Measurements from ENCODE around the gene DDX43. TPM values are rescaled to one million over a fixed set of nuclear protein-coding genes. Genes with fewer than 3 reads are reported as not detected.
"Not testable (repeated sequence)": the region's sequence is repeated elsewhere in the genome, so short reads cannot be mapped to it uniquely, and the experiment has no call there.

The DDX43 gene
- total RNA-seq, 6 donors from 2014 or later: 0.92 to 8.5 (median 1.8) TPM

- H3K27me3 ChIP-seq: no peaks in the 10 kb centered on the region
- WGBS, 2 donors: 80 to 88% methylated on average over 10 of the region's 10 CpGs
- TF ChIP-seq POLR2AphosphoS5 (IDR thresholded peaks at IDR 0.05) (no peak), POLR2A (IDR thresholded peaks at IDR 0.05) (no peak), CTCF (IDR thresholded peaks at IDR 0.05) (no peak), EP300 (IDR thresholded peaks at IDR 0.05) (no peak)
Observed at GRCh38 chr6:73372516-73372915, 22.1 kb upstream of the DDX43 start.

GRCh38 chr6:73375216-73375615 is 19.4 kb upstream of the DDX43 start:
- no peak overlapping the region for H3K4me3 ChIP-seq
- TF ChIP-seq EP300 (IDR thresholded peaks at IDR 0.05): no peak
- no peak for TF ChIP-seq CTCF (IDR thresholded peaks at IDR 0.05)
- TF ChIP-seq POLR2AphosphoS5 (IDR thresholded peaks at IDR 0.05): no peak
- no peak for TF ChIP-seq POLR2A (IDR thresholded peaks at IDR 0.05)
- 84 to 95% methylated on average over 1 of the region's 1 CpG for WGBS, 2 donors
- ATAC-seq (ENCODE audit: low FRiP score in 2 of 2) (no peak), DNase-seq (no peak)
- H3K9me3 ChIP-seq: peaks cover 0 to 18% (median 11%) of the 10 kb centered on the region in 4 donors
- H3K27me3 ChIP-seq: no peaks in the 10 kb centered on the region
- no peak overlapping the region for H3K27ac ChIP-seq
- H3K4me1 ChIP-seq: no peaks in the 10 kb centered on the region
- H3K36me3 ChIP-seq: no peaks in the 10 kb centered on the region

More at GRCh38 chr6:73372516-73372915, 22.1 kb upstream of the DDX43 start:
- DNase-seq (no peak), ATAC-seq (ENCODE audit: low FRiP score in 2 of 2) (no peak)
- no peak overlapping the region for H3K4me3 ChIP-seq
- peaks cover 0 to 18% (median 11%) of the 10 kb centered on the region in 4 donors for H3K9me3 ChIP-seq
- no peak overlapping the region for H3K27ac ChIP-seq
- H3K36me3 ChIP-seq: no peaks in the 10 kb centered on the region
- H3K4me1 ChIP-seq: no peaks in the 10 kb centered on the region

DNA sequence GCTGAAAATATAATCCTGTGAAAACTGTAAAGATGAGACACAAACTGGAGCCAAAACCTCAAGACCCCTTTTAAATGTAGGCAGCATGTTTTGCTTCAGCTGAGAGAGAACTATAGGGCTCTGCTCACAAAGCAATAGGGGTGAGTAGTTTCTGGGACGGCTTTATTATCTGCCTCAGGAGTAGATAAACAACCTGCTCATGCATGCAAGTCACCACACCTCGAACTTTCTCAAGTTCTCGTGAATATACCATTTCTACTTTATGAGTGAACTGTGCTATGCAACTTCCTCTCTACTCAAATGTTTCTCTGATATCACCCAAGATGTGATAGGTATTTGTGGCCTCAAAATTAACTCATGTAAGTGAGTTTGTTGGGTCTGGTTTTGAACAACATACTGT is 17.4 kb upstream of the DDX43 start:
- no peaks in the 10 kb centered on the region for H3K4me1 ChIP-seq
- H3K27me3 ChIP-seq: no peaks in the 10 kb centered on the region
- no peaks in the 10 kb centered on the region for H3K36me3 ChIP-seq
- no peak for DNase-seq
- TF ChIP-seq POLR2AphosphoS5 (IDR thresholded peaks at IDR 0.05) (no peak), CTCF (IDR thresholded peaks at IDR 0.05) (no peak)
- 64 to 69% methylated on average over 3 of the region's 3 CpGs for WGBS, 2 donors
- no peak overlapping the region for H3K4me3 ChIP-seq
- H3K9me3 ChIP-seq: peaks cover 0 to 4% (median 4%) of the 10 kb centered on the region in 4 donors
- no peak overlapping the region for H3K27ac ChIP-seq
- no peak for ATAC-seq (ENCODE audit: low FRiP score in 2 of 2)

DNA sequence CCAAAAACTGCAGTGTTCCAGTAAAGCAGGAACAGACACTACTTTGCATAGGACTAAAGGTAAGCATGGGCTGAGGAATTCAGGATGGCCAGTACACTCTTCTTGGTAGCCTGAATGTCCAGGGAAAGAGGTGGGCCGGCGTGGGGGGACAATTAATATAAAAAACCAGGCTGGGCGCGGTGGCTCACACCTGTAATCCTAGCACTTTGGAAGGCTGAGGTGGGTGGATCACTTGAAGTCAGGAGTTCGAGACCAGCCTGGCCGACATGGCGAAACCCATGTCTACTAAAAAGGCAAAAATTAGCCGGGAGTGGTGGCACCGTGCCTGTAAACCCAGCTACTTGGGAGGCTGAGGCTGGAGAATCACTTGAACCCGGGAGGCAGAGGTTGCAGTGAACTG is 13.1 kb upstream of the DDX43 start:
- not testable (repeated sequence) for H3K27ac ChIP-seq; DNase-seq; ATAC-seq (ENCODE audit: low FRiP score in 2 of 2); H3K4me3 ChIP-seq; H3K36me3 ChIP-seq; H3K27me3 ChIP-seq; H3K4me1 ChIP-seq; H3K9me3 ChIP-seq
- 92 to 96% methylated on average over 10 of the region's 10 CpGs for WGBS, 2 donors

DNA sequence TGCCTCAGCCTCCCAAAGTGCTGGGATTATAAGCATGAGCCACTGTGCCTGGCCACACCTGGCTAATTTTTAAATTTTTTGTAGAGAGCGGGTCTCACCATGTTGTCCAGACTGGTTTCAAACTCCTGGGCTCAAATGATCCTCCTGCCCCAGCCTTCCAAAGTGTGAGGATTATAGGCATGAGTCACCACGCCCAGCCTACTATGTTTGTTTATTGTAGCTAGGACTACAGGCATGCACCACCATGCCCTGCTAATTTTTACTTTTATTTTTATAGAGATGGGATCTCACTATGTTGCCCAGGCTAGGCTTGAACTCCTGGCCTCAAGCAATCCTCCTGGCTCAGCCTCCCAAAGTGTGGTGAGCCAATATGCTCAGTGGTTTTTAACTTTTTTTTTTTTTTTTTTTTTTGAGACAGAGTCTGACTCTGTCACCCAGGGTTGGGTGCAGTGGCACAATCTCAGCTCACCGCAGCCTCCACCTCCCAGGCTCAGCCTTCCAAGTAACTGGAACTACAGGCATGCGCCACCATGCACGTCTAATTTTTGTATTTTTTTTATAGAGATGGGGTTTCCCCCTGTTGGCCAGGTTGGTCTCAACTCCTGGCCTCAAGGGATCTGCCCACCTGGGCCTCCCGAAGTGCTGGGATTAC is 12.0 kb upstream of the DDX43 start:
- no peaks in the 10 kb centered on the region for H3K27me3 ChIP-seq
- no peak overlapping the region for H3K27ac ChIP-seq
- no peak for ATAC-seq (ENCODE audit: low FRiP score in 2 of 2)
- TF ChIP-seq POLR2AphosphoS5 (IDR thresholded peaks at IDR 0.05) (no peak), POLR2A (IDR thresholded peaks at IDR 0.05) (no peak), EP300 (IDR thresholded peaks at IDR 0.05) (no peak), CTCF (IDR thresholded peaks at IDR 0.05) (no peak)
- no peak overlapping the region for H3K4me3 ChIP-seq
- WGBS, 2 donors: 84 to 92% methylated on average over 6 of the region's 6 CpGs
- no peaks in the 10 kb centered on the region for H3K36me3 ChIP-seq
- no peaks in the 10 kb centered on the region for H3K4me1 ChIP-seq
- H3K9me3 ChIP-seq: no peaks in the 10 kb centered on the region
- no peak for DNase-seq
